ENCODE measurements around the gene GJD4. TPM values are rescaled to one million over a fixed set of nuclear protein-coding genes. Genes with fewer than 3 reads are reported as not detected.

The GJD4 gene
- total RNA-seq, 1 experiment from 2014 or later: not detected

- ChIA-PET CTCF (no interaction called here), POLR2A (ENCODE audit: low non-redundant PET) (no interaction called here)
- no peaks in the 10 kb centered on the region for H3K4me1 ChIP-seq (ENCODE audit: insufficient read depth, low read length, poor library complexity, severe bottlenecking)
- no peaks in the 10 kb centered on the region for H3K9me3 ChIP-seq (ENCODE audit: low read depth, low read length, poor library complexity, severe bottlenecking)
- no peak for TF ChIP-seq CTCF (conservative IDR thresholded peaks at IDR 0.05; ENCODE audit: low read depth, low read length)
- TF ChIP-seq EZH2 (IDR thresholded peaks at IDR 0.05; ENCODE audit: borderline replicate concordance, low read depth, low read length, poor library complexity, severe bottlenecking): no peak
- H3K4me3 ChIP-seq (ENCODE audit: low read depth, low read length, poor library complexity, severe bottlenecking): no peak overlapping the region
- no peak overlapping the region for H3K27ac ChIP-seq (ENCODE audit: low read depth, low read length, poor library complexity, severe bottlenecking)
- no peaks in the 10 kb centered on the region for H3K27me3 ChIP-seq (replicated peaks; ENCODE audit: insufficient read depth, low read depth, low read length, poor library complexity)
- BruUV-seq (replicated peaks): no TSS peak
- no peaks in the 10 kb centered on the region for H3K36me3 ChIP-seq (ENCODE audit: insufficient read depth, low read length, poor library complexity, severe bottlenecking)
- intact Hi-C loops (cut with micrococcal nuclease; ENCODE audit: unreplicated experiment): no loop called here
- no peak for DNase-seq (ENCODE audit: low spot score)
Observed at GRCh38 chr10:35588836-35589235, 16.3 kb upstream of the GJD4 start.

- TF ChIP-seq EZH2 (IDR thresholded peaks at IDR 0.05; ENCODE audit: borderline replicate concordance, low read depth, low read length, poor library complexity, severe bottlenecking) (no peak), CTCF (conservative IDR thresholded peaks at IDR 0.05; ENCODE audit: low read depth, low read length) (no peak)
- ChIA-PET CTCF (no interaction called here), POLR2A (ENCODE audit: low non-redundant PET) (no interaction called here)
Observed at GRCh38 chr10:35592441-35592840, 12.7 kb upstream of the GJD4 start.

GRCh38 chr10:35594115-35595079 lies 10.7 kb upstream of the GJD4 start:
- H3K27me3 ChIP-seq (replicated peaks; ENCODE audit: insufficient read depth, low read depth, low read length, poor library complexity): no peaks in the 10 kb centered on the region
- no peaks in the 10 kb centered on the region for H3K9me3 ChIP-seq (ENCODE audit: low read depth, low read length, poor library complexity, severe bottlenecking)
- CTCF ChIA-PET: no interaction called here
- BruUV-seq (replicated peaks): TSS peak; percentile 91
- no peak overlapping the region for H3K4me3 ChIP-seq (ENCODE audit: low read depth, low read length, poor library complexity, severe bottlenecking)
- peaks cover 9% of the 10 kb centered on the region for H3K4me1 ChIP-seq (ENCODE audit: insufficient read depth, low read length, poor library complexity, severe bottlenecking)
- POLR2A ChIA-PET (ENCODE audit: low non-redundant PET): no interaction called here
- H3K27ac ChIP-seq (ENCODE audit: low read depth, low read length, poor library complexity, severe bottlenecking): peak overlapping the region; percentile 58
- TF ChIP-seq EZH2 (IDR thresholded peaks at IDR 0.05; ENCODE audit: borderline replicate concordance, low read depth, low read length, poor library complexity, severe bottlenecking): no peak
- TF ChIP-seq CTCF (conservative IDR thresholded peaks at IDR 0.05; ENCODE audit: low read depth, low read length): no peak
- DNase-seq (ENCODE audit: low spot score): no peak
- H3K36me3 ChIP-seq (ENCODE audit: insufficient read depth, low read length, poor library complexity, severe bottlenecking): no peaks in the 10 kb centered on the region
- intact Hi-C loops (cut with micrococcal nuclease; ENCODE audit: unreplicated experiment): loop anchor here (10.0 kb wide), 1 partner anchor 330 kb away; no protein-coding TSS in a partner anchor

More at GRCh38 chr10:35592441-35592840, 12.7 kb upstream of the GJD4 start:
- Histone ChIP-seq H3K4me1 (ENCODE audit: insufficient read depth, low read length, poor library complexity, severe bottlenecking) (peaks cover 9% of the 10 kb centered on the region), H3K27me3 (replicated peaks; ENCODE audit: insufficient read depth, low read depth, low read length, poor library complexity) (no peaks in the 10 kb centered on the region), H3K36me3 (ENCODE audit: insufficient read depth, low read length, poor library complexity, severe bottlenecking) (no peaks in the 10 kb centered on the region), H3K9me3 (ENCODE audit: low read depth, low read length, poor library complexity, severe bottlenecking) (no peaks in the 10 kb centered on the region), H3K4me3 (ENCODE audit: low read depth, low read length, poor library complexity, severe bottlenecking) (no peak overlapping the region), H3K27ac (ENCODE audit: low read depth, low read length, poor library complexity, severe bottlenecking) (no peak overlapping the region)
- BruUV-seq (replicated peaks): no TSS peak
- intact Hi-C loops (cut with micrococcal nuclease; ENCODE audit: unreplicated experiment): loop anchor here (10.0 kb wide), 1 partner anchor 328 kb away; no protein-coding TSS in a partner anchor
- DNase-seq (ENCODE audit: low spot score): peak; percentile 28
